MG63 (cell line): ENCODE results near the gene DENND6A. TPM values are rescaled to one million over a fixed set of nuclear protein-coding genes. Genes with fewer than 3 reads are reported as not detected.

ENCODE experiments used
- total RNA-seq: library from RNA; depleted of rRNA; stranded (reverse); fragments of >200 nt; shearing (Covaris generic); gene quantifications from 2 replicates; pipeline ENCODE4 v1.2.3, GENCODE V29; 2014; ENCODE audit warnings: low replicate concordance; rRNA removed

DENND6A gene
- total RNA-seq, 1 experiment from 2014 or later: 17.8 TPM

Other genes starting within 250 kb of the DENND6A start
- gene DNAH12, start 148.7 kb downstream of the DENND6A start, total RNA-seq: not detected in 2 replicates
- gene PDE12, start 136.8 kb downstream of the DENND6A start, total RNA-seq: 4.0 and 8.8 TPM in 2 replicates
- 120 and 159 TPM in 2 replicates for gene ARF4, start 95.7 kb downstream of the DENND6A start, total RNA-seq
- 25.7 and 28.2 TPM in 2 replicates for gene SLMAP, start 63.2 kb upstream of the DENND6A start, total RNA-seq